Activated T-cell treated with anti-CD3 and anti-CD28 coated beads for 24 hours (primary cell): ENCODE results near the gene SLC35F6.

Source experiments
- DNase-seq: peaks from one replicate; pipeline ENCODE4 v3.0.0-alpha.2; 2020; ENCODE audit warnings: low read depth

SLC35F6 gene, protein sequence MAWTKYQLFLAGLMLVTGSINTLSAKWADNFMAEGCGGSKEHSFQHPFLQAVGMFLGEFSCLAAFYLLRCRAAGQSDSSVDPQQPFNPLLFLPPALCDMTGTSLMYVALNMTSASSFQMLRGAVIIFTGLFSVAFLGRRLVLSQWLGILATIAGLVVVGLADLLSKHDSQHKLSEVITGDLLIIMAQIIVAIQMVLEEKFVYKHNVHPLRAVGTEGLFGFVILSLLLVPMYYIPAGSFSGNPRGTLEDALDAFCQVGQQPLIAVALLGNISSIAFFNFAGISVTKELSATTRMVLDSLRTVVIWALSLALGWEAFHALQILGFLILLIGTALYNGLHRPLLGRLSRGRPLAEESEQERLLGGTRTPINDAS

DNA sequence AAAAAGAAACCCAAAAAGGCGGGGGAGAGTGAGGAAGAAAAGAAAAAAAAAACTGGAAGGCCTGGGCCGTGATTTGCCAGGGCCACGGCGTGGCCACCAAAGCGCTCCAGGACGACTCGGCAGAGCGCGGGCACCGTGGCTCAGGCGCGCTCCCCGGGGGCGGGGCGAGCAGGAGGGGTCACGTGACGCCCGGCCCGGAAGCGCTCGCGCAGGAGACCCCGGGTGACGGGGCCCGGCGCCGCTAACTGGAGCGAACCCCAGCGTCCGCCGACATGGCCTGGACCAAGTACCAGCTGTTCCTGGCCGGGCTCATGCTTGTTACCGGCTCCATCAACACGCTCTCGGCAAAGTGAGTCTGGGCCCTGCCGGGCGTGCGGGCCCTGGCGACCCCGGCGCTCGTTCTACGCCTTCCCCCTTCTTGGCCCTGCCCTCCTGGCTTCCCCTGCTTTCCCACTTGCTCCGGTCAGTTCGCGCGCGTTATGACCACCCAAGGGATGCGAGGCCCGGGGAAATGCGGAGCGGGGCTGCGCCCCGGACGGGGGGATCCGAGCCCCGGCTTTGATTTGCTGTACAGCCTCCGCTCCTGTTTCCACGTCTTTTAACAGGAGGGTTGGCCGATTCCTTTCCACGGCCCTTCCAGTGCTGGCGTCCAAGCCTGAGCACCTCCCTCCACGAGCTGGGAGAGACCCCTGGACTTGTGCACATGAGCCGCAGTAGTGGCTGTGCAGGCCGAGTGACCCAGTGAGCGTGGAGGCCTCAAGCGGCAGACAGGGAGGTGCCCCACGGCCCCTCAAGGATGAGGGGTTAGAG is at the start of gene SLC35F6:
TSS of gene SLC35F6 (plus strand) at position 207 of the 810 bp plus-strand sequence. CDS start at position 273, 66 bp downstream.
- peak; percentile 75 for DNase-seq

DNA sequence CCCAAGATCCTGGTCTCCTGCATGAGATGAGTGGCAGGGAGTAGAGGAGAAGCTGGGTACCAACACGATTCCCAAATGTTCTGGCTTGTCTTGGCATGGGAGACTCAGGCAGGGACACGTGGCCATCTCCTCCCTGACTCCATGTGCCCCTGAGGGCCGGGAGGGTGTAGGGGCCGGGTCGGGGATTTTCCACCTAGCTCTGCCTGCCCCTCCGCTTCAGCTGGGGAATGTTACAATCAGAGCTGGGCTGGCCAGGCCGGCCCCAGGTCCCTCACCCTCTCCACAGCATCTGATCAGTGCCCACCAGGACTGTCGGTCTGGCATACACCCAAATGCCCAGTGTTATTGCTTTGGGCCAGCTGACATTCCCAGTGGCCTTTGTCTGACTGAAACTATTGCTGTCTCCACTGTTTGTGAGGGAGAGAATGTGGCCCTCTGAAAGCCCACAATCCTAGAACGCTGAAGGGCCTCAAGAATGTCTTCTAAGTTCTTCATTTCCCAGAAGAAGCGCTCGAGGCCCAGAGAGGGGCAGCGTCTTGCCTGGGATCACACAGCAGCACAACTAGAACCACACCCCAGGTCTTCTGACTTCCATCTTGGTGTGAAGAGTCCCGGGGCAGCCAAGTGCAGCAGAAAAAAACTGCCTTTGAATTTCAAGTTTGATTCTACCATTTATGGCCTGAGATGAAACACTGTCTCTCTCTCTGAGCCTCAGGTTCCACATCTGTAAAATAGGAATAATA is 48.4 kb upstream of the SLC35F6 start:
- DNase-seq: no peak

DNA sequence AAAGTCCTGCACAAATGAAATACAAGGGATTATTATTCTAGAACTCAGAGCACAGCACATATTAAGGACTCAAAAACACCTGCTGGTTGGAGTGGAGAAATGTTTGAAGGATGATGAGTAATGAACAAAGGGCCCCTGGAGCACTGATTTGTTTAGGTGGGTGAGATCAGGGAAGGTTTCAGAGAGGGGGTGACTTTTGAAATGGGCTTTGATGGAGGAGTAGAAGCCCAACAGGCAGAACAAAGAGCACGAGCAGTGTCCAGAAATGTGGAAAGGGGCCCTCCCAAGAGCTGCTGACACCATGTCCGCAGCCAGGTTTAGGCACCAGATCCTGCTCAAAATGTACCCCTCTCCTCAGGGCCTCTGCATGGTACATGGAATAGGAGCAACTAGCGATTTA is 47.7 kb upstream of the SLC35F6 start:
- no peak for DNase-seq

DNA sequence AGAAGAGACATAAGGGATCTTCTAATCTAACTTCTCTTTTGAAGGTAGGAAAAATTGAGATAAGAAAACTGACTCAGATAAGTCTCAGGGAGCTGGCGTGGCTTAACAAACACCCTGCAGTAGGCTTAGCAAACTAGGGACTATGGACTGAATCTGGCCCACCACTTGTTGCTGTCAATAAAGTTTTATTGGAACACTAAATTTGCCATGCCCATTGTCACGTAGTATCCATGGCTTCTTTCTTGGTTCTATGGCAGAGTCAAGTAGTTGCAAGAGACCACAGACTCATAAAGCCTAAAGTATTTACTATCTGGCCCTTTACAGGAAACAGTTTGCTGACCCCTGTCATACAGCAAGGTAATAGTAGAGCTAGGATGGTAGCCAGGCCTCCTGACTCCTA is 47.3 kb upstream of the SLC35F6 start:
- no peak for DNase-seq

DNA sequence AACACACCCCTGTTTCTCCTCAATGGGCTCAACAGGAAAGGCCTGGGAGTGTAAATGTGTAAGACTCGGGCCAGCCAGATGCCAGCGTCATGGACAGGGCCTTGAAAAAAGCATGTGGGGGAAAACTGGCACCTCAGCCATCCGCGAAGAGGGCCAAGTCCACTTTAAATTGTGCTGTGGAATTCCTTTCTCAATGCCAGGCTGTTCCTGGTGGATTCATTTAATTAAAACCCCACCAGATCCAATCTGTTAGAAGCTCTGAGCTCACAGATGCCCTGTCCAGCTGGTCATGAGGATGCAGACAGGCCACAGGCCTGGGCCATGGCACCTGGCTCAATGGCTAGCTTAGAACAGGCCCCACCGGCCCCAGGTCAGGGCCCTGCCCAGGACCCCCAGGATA is 46.7 kb upstream of the SLC35F6 start:
- DNase-seq: no peak

DNA sequence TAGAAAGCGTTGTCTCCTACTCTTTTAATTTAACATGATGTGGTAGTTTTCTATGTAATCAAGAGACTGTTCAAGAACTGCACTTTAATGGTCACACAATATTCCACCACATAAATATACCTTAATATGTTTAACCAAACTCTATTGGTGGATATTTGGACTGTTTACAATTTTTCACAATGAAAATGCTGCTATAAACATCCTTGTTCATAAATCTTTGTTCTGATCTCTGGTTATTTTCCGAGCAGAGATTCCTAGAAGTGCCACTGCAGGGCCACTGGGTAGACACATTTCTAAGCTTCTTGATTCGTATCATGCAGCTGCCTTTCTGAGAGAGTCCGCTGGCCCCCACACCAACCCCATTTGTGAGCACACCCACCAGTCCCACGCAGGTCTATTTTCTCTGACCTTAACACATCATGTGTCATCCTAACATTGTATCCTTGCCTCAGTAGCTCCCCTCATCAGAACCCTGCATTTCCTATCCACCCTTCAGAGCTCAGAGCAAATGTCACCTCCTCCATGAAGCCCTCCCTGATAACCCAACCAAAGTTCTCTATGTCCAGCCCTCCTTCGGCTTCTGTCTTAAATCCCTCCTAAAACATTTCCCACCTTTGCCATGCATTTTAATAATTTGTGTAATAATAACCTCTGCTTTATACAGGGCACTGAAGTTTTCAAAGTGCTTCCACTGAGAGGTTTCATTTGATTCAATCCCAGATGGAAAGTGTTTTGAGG is 45.0 kb upstream of the SLC35F6 start:
- DNase-seq: no peak

DNA sequence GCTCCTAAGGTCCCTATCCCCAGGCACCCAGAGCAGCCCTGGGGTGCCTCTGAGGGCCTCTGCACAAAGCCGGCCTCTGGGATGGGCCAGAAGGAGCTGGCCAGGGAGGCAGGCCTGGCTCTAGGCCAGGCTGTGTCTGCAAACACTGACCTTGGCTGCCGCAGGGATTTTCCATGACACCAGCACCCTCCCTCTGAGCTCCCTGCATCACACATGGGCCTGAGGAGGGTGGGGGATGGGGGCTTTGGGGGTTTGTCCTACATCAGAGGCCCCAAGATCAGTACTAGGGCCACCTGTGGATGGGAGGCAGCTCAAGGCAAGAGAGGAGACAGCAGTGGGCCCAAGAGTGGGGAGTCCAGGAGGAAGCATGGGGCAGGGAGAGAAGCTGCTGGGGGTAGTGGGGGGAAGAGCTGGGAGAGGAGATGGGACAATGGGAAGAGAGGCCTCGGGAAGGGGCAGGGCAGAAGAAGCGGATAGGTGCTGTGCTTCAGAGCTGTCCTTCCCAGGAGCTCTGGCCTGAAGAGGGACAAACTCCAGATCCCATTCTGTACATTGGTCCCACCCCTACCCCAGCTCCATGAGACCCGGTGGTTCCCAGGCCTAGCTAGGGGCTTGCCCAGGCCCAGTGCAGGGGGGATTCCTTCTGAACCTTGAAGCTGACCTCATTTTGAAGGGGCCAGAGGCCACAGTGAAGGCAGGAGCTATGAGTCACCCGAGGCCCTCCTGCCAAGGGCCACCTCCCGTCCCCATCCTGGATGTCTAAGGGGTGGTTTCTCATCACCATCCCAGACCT is 43.6 kb upstream of the SLC35F6 start:
- DNase-seq: no peak

DNA sequence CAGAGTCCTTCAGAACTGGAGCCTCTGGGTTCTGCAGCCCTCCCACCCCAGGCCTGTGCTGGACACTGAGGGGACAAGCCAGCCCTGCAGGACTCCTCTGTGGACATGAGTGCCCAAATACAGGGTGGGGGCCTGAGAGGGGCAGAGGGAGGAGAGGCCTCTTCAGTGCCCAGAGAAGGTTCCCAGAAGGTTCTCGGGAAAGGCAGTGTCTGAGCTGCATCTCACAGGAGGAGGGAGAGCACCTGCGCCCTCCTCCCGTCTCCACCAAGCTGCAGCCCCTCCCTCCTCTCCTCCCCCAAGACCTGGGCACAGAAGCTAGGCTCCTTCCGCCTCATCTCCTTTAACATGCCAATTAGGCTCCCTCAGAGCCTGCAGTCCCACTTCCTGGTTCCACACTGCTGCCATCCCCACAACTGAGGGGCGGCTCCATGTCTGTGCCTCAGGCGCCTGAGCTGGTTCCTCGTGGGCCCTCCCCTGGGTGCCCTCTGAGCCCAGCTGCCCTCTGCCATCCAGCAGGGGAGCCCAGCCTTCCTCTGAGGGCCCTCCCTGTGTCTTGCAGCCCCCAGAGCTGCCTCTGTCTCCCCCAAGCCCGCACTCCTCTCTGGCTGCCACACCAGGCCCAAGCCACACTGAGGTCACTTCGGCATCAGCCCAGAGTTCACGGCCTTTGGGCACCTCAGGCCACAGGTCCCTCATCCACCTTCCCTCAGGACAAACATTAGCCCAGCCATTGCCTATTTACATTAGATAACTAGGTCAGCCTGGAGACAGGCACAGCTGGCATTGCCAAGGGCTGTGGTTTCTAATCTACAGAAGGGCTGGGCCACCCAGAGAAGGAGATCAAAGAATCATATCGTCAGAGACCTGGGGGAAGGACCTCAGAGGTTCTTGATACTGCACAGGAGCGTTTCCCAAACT is 42.7 kb upstream of the SLC35F6 start:
- DNase-seq: no peak

DNA sequence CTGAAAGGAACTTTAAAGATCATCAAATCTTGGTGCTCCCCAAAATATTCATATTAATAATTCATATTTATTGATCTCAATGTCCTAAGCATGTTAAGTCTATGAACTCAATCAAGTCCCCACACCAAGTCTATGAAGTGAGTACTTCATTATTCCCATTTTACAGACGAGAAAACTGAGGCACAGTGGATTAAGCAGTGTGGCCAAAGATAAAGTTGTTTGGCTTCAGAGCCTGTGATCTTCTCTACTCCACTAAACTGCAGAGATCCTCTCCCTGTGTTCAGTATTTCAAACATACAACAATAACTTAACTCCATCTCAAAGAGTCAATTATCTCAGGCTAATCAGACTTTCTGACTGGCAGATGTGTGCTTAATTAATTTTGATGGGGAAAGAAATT is 41.8 kb upstream of the SLC35F6 start:
- no peak for DNase-seq

DNA sequence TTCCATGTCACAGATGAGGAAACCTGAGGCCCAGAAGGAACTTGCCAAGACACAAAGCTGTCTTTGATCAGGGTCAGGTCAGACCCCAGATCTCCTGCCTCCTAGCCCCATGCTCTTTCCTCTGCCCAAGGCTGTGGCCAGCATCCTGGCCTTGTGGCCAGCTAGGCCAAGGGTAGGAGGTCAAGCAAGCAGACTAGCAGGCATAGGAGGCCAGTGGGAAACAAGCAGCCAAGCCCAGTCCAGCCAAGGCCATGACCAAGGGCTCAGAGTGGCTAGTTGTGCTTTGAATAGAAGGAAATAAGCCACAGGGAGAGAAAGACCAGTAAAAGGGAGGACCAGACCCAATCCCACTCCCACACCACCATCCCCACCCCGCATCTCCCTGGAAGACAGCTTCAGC is 41.2 kb upstream of the SLC35F6 start:
- DNase-seq: no peak

DNA sequence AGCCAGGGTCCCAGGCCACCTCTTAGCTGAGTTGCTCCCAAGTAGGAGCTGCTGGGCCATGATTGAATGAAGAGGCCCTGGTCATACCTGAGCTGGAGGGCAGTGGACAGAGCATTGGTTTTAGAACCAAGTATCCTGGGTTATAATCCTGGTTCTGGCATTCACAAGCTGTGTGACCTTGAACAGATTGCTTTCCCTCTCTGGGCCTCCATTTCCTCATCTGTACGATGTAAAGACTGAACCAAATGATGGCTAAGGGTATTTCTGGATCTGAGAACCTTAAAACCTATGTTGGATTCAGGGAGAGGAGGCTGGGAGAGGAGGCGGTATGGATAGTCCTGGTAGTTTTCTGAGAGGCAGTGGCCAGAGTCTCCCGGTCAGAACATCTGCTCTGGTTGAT is 40.6 kb upstream of the SLC35F6 start:
- DNase-seq: no peak

DNA sequence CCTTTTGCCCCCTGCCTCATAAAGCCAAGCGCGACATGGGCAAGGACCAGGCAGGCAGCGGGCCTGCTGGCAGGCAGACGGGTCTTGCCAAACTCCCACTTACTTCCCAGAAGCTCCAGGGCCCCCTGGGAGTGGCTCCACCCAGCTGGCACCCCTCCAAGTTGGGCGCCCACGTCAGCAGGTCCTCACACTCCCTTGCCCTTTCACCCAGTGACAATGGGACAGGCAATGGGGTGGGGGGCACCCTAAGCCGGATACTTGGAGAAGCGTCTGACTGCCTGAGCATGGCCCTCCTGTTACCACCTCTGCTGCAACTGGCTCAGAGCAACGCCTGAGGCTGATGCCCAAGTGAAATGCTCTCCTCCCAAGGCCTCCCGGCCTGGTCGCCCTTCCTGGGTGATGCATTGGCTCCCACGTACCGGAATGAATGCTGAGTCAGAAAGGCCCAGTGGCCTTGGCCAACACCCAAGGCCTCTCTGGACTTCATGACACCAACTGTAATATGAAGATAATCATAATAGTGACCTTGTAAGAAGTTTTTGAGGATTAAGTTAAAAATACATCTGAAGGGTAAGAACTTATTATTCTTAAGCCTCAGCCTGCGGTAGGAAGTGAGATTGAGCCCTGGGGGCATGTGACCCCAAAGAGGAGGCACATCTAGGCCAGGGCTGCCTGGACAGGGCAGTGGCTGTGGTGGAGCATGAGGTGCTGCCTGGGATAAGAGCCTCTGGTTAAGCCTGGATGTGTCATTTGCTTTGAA is 39.9 kb upstream of the SLC35F6 start:
- no peak for DNase-seq

DNA sequence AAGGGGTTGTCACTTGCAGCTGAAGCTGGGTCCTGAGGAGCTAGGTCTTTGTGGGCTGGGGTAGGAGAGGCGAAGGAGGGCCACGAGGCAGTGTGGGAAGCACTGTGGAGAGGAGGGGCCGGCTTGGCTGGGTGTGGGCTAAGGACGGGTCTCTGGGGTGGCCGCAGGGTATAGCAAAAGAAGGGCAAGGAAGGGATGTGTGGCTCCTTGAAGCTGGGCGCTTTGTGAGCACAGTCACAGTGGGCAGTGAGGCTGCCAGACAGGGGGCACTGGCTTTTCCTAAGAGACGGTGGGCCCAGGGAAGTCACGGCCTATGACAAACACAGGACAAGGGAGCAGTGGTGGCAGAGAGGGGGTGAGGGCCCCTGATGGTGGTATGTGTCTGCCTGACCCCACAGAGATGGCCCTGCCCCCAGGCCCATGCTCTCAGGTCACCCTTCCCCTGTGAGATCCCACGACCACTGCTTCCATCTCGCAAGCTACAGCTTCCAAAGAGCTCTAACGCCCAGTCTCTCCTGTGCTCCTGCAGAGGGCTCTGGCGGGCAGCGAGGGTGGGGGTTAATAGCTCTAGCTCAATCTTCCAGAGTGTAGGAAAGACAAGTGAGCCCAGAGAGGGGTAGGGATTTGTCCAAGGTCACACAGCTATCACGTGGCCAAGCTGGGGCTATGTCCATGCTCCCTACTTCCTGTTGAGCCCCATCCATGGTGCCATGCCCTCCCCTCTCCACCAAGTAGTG is 39.1 kb upstream of the SLC35F6 start:
- DNase-seq: no peak

DNA sequence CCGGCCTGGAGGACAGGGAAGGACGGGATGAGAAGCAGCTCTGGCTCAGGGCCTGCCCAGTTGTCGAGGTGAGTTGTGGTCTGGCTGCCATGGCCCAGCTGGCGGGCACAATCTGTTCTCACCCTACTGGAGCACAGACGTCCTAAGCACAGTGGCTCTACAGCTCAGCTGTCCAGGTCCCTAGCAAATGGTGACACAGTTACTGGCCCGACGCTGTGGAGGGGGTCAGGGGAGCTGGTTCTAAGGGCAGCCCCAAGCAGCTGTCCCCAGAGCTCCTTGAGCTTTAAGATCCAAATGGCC is 38.6 kb upstream of the SLC35F6 start:
- no peak for DNase-seq

DNA sequence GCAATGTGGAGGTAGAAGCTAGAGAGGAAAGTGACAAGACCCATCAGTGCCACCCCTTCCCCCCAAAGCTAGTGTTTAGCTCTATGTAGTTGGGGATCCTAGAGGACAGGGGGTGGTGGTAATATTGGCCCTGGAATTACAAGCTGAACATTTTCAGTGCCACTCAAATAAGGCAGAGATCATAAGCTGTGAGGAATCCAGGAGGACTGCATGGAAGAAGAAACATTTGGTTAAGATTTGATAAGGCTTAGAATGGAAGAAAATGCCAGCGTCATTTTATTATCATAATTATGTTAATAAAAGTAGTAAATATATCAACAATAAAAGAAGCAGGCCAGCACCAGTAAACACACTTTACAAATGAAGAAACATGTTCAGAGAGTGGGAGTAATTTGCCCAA is 37.9 kb upstream of the SLC35F6 start:
- no peak for DNase-seq

DNA sequence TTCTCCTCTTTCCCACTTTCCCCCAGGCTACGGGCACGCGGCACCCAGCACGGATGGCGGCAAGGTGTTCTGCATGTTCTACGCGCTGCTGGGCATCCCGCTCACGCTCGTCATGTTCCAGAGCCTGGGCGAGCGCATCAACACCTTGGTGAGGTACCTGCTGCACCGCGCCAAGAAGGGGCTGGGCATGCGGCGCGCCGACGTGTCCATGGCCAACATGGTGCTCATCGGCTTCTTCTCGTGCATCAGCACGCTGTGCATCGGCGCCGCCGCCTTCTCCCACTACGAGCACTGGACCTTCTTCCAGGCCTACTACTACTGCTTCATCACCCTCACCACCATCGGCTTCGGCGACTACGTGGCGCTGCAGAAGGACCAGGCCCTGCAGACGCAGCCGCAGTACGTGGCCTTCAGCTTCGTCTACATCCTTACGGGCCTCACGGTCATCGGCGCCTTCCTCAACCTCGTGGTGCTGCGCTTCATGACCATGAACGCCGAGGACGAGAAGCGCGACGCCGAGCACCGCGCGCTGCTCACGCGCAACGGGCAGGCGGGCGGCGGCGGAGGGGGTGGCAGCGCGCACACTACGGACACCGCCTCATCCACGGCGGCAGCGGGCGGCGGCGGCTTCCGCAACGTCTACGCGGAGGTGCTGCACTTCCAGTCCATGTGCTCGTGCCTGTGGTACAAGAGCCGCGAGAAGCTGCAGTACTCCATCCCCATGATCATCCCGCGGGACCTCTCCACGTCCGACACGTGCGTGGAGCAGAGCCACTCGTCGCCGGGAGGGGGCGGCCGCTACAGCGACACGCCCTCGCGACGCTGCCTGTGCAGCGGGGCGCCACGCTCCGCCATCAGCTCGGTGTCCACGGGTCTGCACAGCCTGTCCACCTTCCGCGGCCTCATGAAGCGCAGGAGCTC is 36.2 kb upstream of the SLC35F6 start:
- no peak for DNase-seq

DNA sequence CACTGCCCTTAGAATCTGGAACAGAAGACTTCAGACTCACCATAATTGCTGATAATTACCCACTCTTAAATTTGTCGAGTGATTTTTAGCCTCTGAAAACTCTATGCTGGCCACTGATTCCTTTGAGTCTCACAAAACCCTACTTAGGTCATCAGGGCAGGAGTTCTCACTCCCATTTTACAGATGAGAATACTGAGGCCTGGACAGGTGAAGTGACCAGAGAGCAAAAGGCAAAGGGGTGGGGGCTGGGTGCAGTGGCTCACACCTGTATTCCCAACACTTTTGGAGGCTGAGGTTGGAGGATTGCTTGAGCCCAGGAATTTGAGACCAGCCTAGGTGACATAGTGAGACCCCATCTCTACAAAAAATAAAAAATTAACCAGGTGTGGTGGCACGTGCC is 34.8 kb upstream of the SLC35F6 start:
- DNase-seq: no peak
